ENCODE results near the gene OLFML1.

GRCh38 chr11:7451952-7452494, 33.3 kb upstream of the OLFML1 start:
- no peak for TF ChIP-seq CTCF (IDR thresholded peaks at IDR 0.05)
- TF ChIP-seq POLR2A (IDR thresholded peaks at IDR 0.05): no peak

Data from right lobe of liver (tissue), 4 donors.